Measurements from ENCODE around the gene OCEL1. TPM values are rescaled to one million over a fixed set of nuclear protein-coding genes. Genes with fewer than 3 reads are reported as not detected.

OCEL1 gene
- total and polyA plus RNA-seq, 2 of the 13 experiments (the other 11 are each of a cell fraction or from before 2014, with no cell fraction given): 10.6 to 17.2 TPM

DNA sequence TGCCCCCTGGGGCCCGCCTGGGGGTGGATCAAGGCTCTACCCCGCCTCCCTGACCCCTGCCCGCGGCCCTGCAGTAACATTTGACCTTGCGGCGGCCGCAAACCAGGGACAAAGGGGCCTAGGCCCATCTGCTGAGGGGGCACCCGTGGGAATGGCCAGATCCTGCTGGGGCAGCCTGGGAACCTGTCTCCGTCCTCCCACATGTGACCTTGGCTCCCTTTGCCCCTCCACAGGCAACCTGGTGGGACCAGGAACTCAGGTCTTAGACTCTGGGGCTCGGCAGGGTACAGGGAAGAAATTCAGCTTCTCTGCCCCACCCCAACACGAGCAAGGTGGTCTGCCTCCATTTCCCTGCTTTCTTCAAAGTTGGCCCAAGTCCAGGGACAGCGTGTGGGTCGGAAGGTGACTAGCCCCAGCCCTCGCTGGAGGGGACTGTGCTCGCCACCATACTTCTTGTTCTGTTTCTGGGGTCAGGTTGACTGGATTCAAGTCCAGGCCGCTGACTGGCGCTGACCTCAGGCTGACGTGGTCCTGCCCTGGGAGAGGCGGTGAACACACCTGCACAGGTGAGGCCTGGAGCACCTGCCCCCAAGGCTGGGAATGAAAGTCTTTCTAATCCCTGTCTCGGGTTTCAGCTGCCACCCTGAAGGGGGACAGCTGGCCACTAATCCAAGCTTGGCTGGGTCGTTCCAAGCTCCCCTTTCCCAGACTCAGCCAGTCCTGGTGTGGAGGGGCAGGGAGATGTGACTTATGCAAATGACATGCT, 22.2 kb downstream of the OCEL1 start (continued):
- TF ChIP-seq ZNF512B (CRISPR knock-in tag; IDR thresholded peaks at IDR 0.05; ENCODE audit: borderline replicate concordance) (peak; percentile 81; the same call in 1 of the 2 replicates), ZSCAN29 (CRISPR knock-in tag; conservative IDR thresholded peaks at IDR 0.05) (peak; percentile 79; the same call in 1 of the 2 replicates), ZNF550 (CRISPR knock-in tag; IDR thresholded peaks at IDR 0.05; ENCODE audit: borderline replicate concordance) (no peak), ELF1 (CRISPR knock-in tag; IDR thresholded peaks at IDR 0.05) (peak; percentile 46), ZNF782 (CRISPR knock-in tag; IDR thresholded peaks at IDR 0.05; ENCODE audit: borderline replicate concordance) (peak; percentile 62; the same call in 1 of the 2 replicates), ZNF781 (CRISPR knock-in tag; IDR thresholded peaks at IDR 0.05; ENCODE audit: borderline replicate concordance, not compliant biosample characterization) (peak; percentile 8), GMEB1 (CRISPR knock-in tag; IDR thresholded peaks at IDR 0.05; ENCODE audit: borderline replicate concordance) (peak; percentile 65; the same call in 1 of the 2 replicates), ZBTB21 (CRISPR knock-in tag; IDR thresholded peaks at IDR 0.05) (0 out of 2 replicates have a peak, but pooled peaks have one; percentile 10), KMT2B (CRISPR knock-in tag; IDR thresholded peaks at IDR 0.05) (peak; percentile 35; the same call in 1 of the 2 replicates), ARID2 (CRISPR knock-in tag; IDR thresholded peaks at IDR 0.05; ENCODE audit: borderline replicate concordance) (no peak), ZNF563 (CRISPR knock-in tag; IDR thresholded peaks at IDR 0.05) (0 out of 2 replicates have a peak, but pooled peaks have one; percentile 29), KAT8 (CRISPR knock-in tag; IDR thresholded peaks at IDR 0.05) (peak; percentile 78), RFX3 (CRISPR knock-in tag; IDR thresholded peaks at IDR 0.05) (0 out of 2 replicates have a peak, but pooled peaks have one; percentile 15), TFE3 (CRISPR knock-in tag; IDR thresholded peaks at IDR 0.05) (peak; percentile 69; the same call in 1 of the 2 replicates), SIX4 (CRISPR knock-in tag; IDR thresholded peaks at IDR 0.05) (peak; percentile 77), SIN3A (IDR thresholded peaks at IDR 0.05; ENCODE audit: borderline replicate concordance, low read depth, low read length) (0 out of 2 replicates have a peak, but pooled peaks have one; percentile 5), ZNF431 (CRISPR knock-in tag; IDR thresholded peaks at IDR 0.05; ENCODE audit: borderline replicate concordance, low read depth) (peak; percentile 58; the same call in 1 of the 2 replicates), ZNF614 (CRISPR knock-in tag; IDR thresholded peaks at IDR 0.05; ENCODE audit: borderline replicate concordance) (peak; percentile 34; the same call in 1 of the 2 replicates), ZNF619 (CRISPR knock-in tag; IDR thresholded peaks at IDR 0.05) (peak; percentile 74; the same call in 1 of the 2 replicates)
- TF ChIP-seq, protein P1, sequence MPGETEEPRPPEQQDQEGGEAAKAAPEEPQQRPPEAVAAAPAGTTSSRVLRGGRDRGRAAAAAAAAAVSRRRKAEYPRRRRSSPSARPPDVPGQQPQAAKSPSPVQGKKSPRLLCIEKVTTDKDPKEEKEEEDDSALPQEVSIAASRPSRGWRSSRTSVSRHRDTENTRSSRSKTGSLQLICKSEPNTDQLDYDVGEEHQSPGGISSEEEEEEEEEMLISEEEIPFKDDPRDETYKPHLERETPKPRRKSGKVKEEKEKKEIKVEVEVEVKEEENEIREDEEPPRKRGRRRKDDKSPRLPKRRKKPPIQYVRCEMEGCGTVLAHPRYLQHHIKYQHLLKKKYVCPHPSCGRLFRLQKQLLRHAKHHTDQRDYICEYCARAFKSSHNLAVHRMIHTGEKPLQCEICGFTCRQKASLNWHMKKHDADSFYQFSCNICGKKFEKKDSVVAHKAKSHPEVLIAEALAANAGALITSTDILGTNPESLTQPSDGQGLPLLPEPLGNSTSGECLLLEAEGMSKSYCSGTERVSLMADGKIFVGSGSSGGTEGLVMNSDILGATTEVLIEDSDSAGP (CRISPR knock-in tag; IDR thresholded peaks at IDR 0.05; ENCODE audit: borderline replicate concordance): peak; percentile 88

Data from HepG2 (cell line).